ENCODE data around the gene TMOD4.

- TF ChIP-seq CTCF (IDR thresholded peaks at IDR 0.05) (no peak), EP300 (IDR thresholded peaks at IDR 0.05) (no peak)
Measured at GRCh38 chr1:151135433-151136385, 40.1 kb downstream of the TMOD4 start.
